K562 (cell line): ENCODE measurements around the gene SRC. TPM values are rescaled to one million over a fixed set of nuclear protein-coding genes. Genes with fewer than 3 reads are reported as not detected.

ENCODE experiments used
- BRCA1 ChIP-seq, 2 experiments: fragments of 450-650 bp in 1 of 2; sonication (generic) in 1 of 2; formaldehyde crosslinking in 1 of 2; IDR thresholded peaks; 2 replicates each; pipeline versions ENCODE4 v1.5.0 to v1.6.1; 2017 to 2020; ENCODE audit warnings: mild to moderate bottlenecking in 1 of 2, missing genetic modification reagents in 1 of 2
- E2F3 ChIP-seq: fragments of 250-450 bp; sonication (Bioruptor Pico); IDR thresholded peaks from 2 replicates; pipeline ENCODE4 v1.4.0; 2020; ENCODE audit warnings: mild to moderate bottlenecking
- IFI16 ChIP-seq: fragments of 250-450 bp; sonication (Bioruptor Pico); IDR thresholded peaks from 2 replicates; pipeline ENCODE4 v2.1.2; 2022; ENCODE audit warnings: mild to moderate bottlenecking, inconsistent platforms
- JUND ChIP-seq, 2 experiments: IDR thresholded peaks; 2 replicates in 1 of 2; 3 replicates in 1 of 2; pipeline ENCODE4 v1.6.1; 2011; ENCODE audit warnings: borderline replicate concordance in 2 of 2, low read depth in 2 of 2, low read length in 2 of 2, improper control_type of control experiment in 1 of 2, missing biosample characterization in 1 of 2, missing genetic modification characterization in 1 of 2, missing genetic modification reagents in 1 of 2
- OTX1 ChIP-seq: fragments of 450-650 bp; formaldehyde crosslinking; IDR thresholded peaks from 2 replicates; pipeline ENCODE4 v1.4.0; 2022; ENCODE audit warnings: mild to moderate bottlenecking
- PYGO2 ChIP-seq: fragments of 450-650 bp; IDR thresholded peaks from 2 replicates; pipeline ENCODE4 v1.6.1; 2016; ENCODE audit warnings: mild to moderate bottlenecking, missing genetic modification characterization, moderate library complexity, missing compliant biosample characterization
- SUPT5H ChIP-seq: fragments of 450-650 bp; IDR thresholded peaks from 2 replicates; pipeline ENCODE4 v1.6.1; 2016
- TRIM24 ChIP-seq, 2 experiments: fragments of 450-650 bp; IDR thresholded peaks; 2 replicates each; pipeline ENCODE4 v1.6.1; 2016
- ZNF184 ChIP-seq: sonication (generic); formaldehyde crosslinking; IDR thresholded peaks from 2 replicates; pipeline ENCODE4 v1.5.0; 2020; ENCODE audit warnings: missing genetic modification reagents
- ZNF444 ChIP-seq: fragments of 250-450 bp; sonication (Bioruptor Pico); IDR thresholded peaks from 2 replicates; pipeline ENCODE4 v1.4.0; 2020; ENCODE audit warnings: mild to moderate bottlenecking, moderate library complexity
- ZNF75A ChIP-seq: fragments of 450-650 bp; formaldehyde crosslinking; IDR thresholded peaks from 2 replicates; pipeline ENCODE4 v1.4.0; 2020; ENCODE audit warnings: mild to moderate bottlenecking
- ZNF79 ChIP-seq: fragments of 250-450 bp; sonication (Bioruptor Pico); IDR thresholded peaks from 2 replicates; pipeline ENCODE4 v1.4.0; 2020; ENCODE audit warnings: low read depth, mild to moderate bottlenecking, moderate library complexity
- polyA plus RNA-seq, 8 experiments: library from polyadenylated mRNA; depleted of rRNA in 4 of 8; stranded (reverse) in 5 of 8; unstranded in 3 of 8; fragments of >200 nt; fragmentation: Nextera tagmentation in 2 of 8; fragmentation: Illumina TruSeq in 1 of 8; extraction: Ambion mirVana in 2 of 8; extraction: Trizol in 1 of 8; gene quantifications; 2 replicates each; pipeline versions ENCODE4 v1.2.1 to v1.2.3, GENCODE V29; 2011 to 2014; ENCODE audit warnings: inconsistent platforms in 1 of 8, missing spikeins in 1 of 8
- total RNA-seq, 7 experiments: library from RNA; depleted of rRNA in 6 of 7; stranded (reverse); fragments of >200 nt in 6 of 7; fragmentation: Illumina TruSeq in 2 of 7; extraction: Trizol in 2 of 7; gene quantifications; 2 replicates each; pipeline versions ENCODE4 v1.2.1 to v1.2.3, GENCODE V29; 2011 to 2021; ENCODE audit warnings: low replicate concordance in 1 of 7
- TF ChIP-seq, protein P1 (sequence below), 2 experiments: fragments of 450-650 bp; IDR thresholded peaks; 2 replicates each; pipeline ENCODE4 v1.6.1; 2018; ENCODE audit warnings: mild to moderate bottlenecking in 2 of 2, low read depth in 1 of 2; ENCODE audit not compliant: partially characterized antibody in 2 of 2
- TF ChIP-seq, protein P2 (sequence below): sonication (generic); IDR thresholded peaks from 2 replicates; pipeline ENCODE4 v1.6.1; 2016
- TF ChIP-seq, protein P3 (sequence below): fragments of 250-450 bp; sonication (Bioruptor Pico); IDR thresholded peaks from 2 replicates; pipeline ENCODE4 v1.4.0; 2020
- TF ChIP-seq, protein P4 (sequence below): fragments of 250-450 bp; sonication (Bioruptor Pico); IDR thresholded peaks from 2 replicates; pipeline ENCODE4 v1.5.1; 2021; ENCODE audit warnings: mild to moderate bottlenecking
- TF ChIP-seq, protein P5 (sequence below): fragments of 450-650 bp; IDR thresholded peaks from 2 replicates; pipeline ENCODE4 v1.7.0; 2016; ENCODE audit warnings: borderline replicate concordance
- TF ChIP-seq, protein P6 (sequence below): fragments of 200-800 bp; sonication (Bioruptor generic); IDR thresholded peaks from 2 replicates; pipeline ENCODE4 v1.6.1; 2017; ENCODE audit warnings: missing genetic modification characterization, missing compliant biosample characterization

SRC gene
- total and polyA plus RNA-seq, 9 of the 15 experiments (the other 6 are each of a cell fraction or from before 2014, with no cell fraction given) = 0.06 to 8.5 (median 3.1) TPM

DNA sequence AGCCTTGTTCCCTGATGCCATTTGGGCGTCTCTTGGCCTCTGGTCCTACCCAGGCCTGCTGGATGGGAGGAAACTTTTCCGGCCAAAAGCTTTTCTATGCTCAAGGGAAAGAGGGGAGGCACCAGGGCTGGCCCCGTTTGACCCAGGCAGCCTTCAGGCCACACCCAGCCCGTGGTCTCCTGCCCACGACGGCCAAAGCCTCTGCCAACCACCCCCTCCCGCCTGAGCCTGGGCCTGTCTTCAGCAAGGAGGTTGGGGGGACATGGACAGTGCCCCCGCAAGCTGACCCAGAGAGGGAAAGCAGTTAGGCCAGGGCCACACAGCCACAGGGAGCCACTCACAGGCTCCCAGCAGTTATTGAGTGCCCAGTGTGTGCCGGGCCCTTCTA, 49.5 kb downstream of the SRC start (continued):
- TF ChIP-seq, protein P1, sequence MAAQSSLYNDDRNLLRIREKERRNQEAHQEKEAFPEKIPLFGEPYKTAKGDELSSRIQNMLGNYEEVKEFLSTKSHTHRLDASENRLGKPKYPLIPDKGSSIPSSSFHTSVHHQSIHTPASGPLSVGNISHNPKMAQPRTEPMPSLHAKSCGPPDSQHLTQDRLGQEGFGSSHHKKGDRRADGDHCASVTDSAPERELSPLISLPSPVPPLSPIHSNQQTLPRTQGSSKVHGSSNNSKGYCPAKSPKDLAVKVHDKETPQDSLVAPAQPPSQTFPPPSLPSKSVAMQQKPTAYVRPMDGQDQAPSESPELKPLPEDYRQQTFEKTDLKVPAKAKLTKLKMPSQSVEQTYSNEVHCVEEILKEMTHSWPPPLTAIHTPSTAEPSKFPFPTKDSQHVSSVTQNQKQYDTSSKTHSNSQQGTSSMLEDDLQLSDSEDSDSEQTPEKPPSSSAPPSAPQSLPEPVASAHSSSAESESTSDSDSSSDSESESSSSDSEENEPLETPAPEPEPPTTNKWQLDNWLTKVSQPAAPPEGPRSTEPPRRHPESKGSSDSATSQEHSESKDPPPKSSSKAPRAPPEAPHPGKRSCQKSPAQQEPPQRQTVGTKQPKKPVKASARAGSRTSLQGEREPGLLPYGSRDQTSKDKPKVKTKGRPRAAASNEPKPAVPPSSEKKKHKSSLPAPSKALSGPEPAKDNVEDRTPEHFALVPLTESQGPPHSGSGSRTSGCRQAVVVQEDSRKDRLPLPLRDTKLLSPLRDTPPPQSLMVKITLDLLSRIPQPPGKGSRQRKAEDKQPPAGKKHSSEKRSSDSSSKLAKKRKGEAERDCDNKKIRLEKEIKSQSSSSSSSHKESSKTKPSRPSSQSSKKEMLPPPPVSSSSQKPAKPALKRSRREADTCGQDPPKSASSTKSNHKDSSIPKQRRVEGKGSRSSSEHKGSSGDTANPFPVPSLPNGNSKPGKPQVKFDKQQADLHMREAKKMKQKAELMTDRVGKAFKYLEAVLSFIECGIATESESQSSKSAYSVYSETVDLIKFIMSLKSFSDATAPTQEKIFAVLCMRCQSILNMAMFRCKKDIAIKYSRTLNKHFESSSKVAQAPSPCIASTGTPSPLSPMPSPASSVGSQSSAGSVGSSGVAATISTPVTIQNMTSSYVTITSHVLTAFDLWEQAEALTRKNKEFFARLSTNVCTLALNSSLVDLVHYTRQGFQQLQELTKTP (IDR thresholded peaks at IDR 0.05; ENCODE audit: low read depth in 1 of 2, partially characterized antibody in 2 of 2) = no peak
- TF ChIP-seq TRIM24 (IDR thresholded peaks at IDR 0.05) = no peak
- TF ChIP-seq, protein P2, sequence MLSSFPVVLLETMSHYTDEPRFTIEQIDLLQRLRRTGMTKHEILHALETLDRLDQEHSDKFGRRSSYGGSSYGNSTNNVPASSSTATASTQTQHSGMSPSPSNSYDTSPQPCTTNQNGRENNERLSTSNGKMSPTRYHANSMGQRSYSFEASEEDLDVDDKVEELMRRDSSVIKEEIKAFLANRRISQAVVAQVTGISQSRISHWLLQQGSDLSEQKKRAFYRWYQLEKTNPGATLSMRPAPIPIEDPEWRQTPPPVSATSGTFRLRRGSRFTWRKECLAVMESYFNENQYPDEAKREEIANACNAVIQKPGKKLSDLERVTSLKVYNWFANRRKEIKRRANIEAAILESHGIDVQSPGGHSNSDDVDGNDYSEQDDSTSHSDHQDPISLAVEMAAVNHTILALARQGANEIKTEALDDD = no peak
- no peak for TF ChIP-seq JUND (IDR thresholded peaks at IDR 0.05; ENCODE audit: borderline replicate concordance, low read depth, low read length)
- no peak for TF ChIP-seq JUND (tag; IDR thresholded peaks at IDR 0.05; ENCODE audit: borderline replicate concordance, low read depth, low read length)
- TF ChIP-seq, protein P3, sequence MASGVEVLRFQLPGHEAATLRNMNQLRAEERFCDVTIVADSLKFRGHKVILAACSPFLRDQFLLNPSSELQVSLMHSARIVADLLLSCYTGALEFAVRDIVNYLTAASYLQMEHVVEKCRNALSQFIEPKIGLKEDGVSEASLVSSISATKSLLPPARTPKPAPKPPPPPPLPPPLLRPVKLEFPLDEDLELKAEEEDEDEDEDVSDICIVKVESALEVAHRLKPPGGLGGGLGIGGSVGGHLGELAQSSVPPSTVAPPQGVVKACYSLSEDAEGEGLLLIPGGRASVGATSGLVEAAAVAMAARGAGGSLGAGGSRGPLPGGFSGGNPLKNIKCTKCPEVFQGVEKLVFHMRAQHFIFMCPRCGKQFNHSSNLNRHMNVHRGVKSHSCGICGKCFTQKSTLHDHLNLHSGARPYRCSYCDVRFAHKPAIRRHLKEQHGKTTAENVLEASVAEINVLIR (CRISPR knock-in tag) = no peak
- no peak for TF ChIP-seq SUPT5H
- no peak for TF ChIP-seq ZNF444 (CRISPR knock-in tag)
- TF ChIP-seq BRCA1 (IDR thresholded peaks at IDR 0.05) = no peak
- no peak for TF ChIP-seq BRCA1 (CRISPR knock-in tag; IDR thresholded peaks at IDR 0.05)
- TF ChIP-seq, protein P4, sequence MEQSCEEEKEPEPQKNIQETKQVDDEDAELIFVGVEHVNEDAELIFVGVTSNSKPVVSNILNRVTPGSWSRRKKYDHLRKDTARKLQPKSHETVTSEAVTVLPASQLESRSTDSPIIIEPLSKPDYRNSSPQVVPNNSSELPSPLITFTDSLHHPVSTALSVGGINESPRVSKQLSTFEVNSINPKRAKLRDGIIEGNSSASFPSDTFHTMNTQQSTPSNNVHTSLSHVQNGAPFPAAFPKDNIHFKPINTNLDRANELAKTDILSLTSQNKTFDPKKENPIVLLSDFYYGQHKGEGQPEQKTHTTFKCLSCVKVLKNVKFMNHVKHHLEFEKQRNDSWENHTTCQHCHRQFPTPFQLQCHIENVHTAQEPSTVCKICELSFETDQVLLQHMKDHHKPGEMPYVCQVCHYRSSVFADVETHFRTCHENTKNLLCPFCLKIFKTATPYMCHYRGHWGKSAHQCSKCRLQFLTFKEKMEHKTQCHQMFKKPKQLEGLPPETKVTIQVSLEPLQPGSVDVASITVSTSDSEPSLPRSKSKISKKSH = no peak
- no peak for TF ChIP-seq E2F3 (CRISPR knock-in tag)
- TF ChIP-seq, protein P5, sequence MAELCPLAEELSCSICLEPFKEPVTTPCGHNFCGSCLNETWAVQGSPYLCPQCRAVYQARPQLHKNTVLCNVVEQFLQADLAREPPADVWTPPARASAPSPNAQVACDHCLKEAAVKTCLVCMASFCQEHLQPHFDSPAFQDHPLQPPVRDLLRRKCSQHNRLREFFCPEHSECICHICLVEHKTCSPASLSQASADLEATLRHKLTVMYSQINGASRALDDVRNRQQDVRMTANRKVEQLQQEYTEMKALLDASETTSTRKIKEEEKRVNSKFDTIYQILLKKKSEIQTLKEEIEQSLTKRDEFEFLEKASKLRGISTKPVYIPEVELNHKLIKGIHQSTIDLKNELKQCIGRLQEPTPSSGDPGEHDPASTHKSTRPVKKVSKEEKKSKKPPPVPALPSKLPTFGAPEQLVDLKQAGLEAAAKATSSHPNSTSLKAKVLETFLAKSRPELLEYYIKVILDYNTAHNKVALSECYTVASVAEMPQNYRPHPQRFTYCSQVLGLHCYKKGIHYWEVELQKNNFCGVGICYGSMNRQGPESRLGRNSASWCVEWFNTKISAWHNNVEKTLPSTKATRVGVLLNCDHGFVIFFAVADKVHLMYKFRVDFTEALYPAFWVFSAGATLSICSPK = no peak
- no peak for TF ChIP-seq ZNF75A (CRISPR knock-in tag)
- no peak for TF ChIP-seq ZNF79
- TF ChIP-seq, protein P6, sequence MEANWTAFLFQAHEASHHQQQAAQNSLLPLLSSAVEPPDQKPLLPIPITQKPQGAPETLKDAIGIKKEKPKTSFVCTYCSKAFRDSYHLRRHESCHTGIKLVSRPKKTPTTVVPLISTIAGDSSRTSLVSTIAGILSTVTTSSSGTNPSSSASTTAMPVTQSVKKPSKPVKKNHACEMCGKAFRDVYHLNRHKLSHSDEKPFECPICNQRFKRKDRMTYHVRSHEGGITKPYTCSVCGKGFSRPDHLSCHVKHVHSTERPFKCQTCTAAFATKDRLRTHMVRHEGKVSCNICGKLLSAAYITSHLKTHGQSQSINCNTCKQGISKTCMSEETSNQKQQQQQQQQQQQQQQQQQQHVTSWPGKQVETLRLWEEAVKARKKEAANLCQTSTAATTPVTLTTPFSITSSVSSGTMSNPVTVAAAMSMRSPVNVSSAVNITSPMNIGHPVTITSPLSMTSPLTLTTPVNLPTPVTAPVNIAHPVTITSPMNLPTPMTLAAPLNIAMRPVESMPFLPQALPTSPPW (CRISPR knock-in tag) = no peak
- no peak for TF ChIP-seq OTX1 (CRISPR knock-in tag)
- TF ChIP-seq PYGO2 (tag) = no peak
- no peak for TF ChIP-seq IFI16
- TF ChIP-seq ZNF184 = no peak
